Heart left ventricle (tissue), 16 donors: ENCODE measurements around the gene BCL6. TPM values are rescaled to one million over a fixed set of nuclear protein-coding genes. Genes with fewer than 3 reads are reported as not detected.

Experiments
- ATAC-seq, 4 donors: fragments of 200-7000 bp; cut with Tn5 transposase; one replicate each; pipeline ENCODE4 v1.9.1; 2020 to 2022; ENCODE audit warnings: moderate library complexity in 4 of 4, mild to moderate bottlenecking in 3 of 4, moderate number of reproducible peaks in 1 of 4
- DNase-seq, 5 donors: peaks; one replicate each; pipeline ENCODE4 v3.0.0-alpha.2; 2020
- H3K27ac ChIP-seq, 12 donors: fragments of 200-600 bp; sonication (generic) in 4 of 12; one replicate each; pipeline versions ENCODE4 v1.5.0 to v1.8.0; 2016 to 2022; ENCODE audit warnings: mild to moderate bottlenecking in 2 of 12
- H3K27me3 ChIP-seq, 9 donors: fragments of 200-600 bp; sonication (generic) in 2 of 9; one replicate each; pipeline versions ENCODE4 v1.5.1 to v1.8.0; 2016 to 2022; ENCODE audit warnings: mild to moderate bottlenecking in 3 of 9
- H3K36me3 ChIP-seq, 9 donors: fragments of 200-600 bp; sonication (generic) in 2 of 9; one replicate each; pipeline versions ENCODE4 v1.5.0 to v1.8.0; 2018 to 2022; ENCODE audit warnings: mild to moderate bottlenecking in 2 of 9
- H3K4me1 ChIP-seq, 12 donors: fragments of 200-600 bp; sonication (generic) in 4 of 12; one replicate each; pipeline versions ENCODE4 v1.5.0 to v1.8.0; 2016 to 2022; ENCODE audit warnings: mild to moderate bottlenecking in 3 of 12
- H3K4me3 ChIP-seq, 12 donors: fragments of 200-600 bp; sonication (generic) in 4 of 12; one replicate each; pipeline versions ENCODE4 v1.5.0 to v1.8.0; 2017 to 2022; ENCODE audit warnings: mild to moderate bottlenecking in 9 of 12, moderate library complexity in 4 of 12
- H3K9me3 ChIP-seq, 12 donors: fragments of 200-600 bp; sonication (generic) in 4 of 12; one replicate each; pipeline versions ENCODE4 v1.5.0 to v1.8.0; 2016 to 2022; ENCODE audit warnings: mild to moderate bottlenecking in 1 of 12
- CTCF ChIP-seq, 12 donors: fragments of 200-600 bp; sonication (generic) in 4 of 12; IDR thresholded peaks; one replicate each; pipeline versions ENCODE4 v1.5.0 to v1.8.0; 2018 to 2022; ENCODE audit warnings: antibody characterized with exemption in 12 of 12, mild to moderate bottlenecking in 5 of 12
- POLR2A ChIP-seq, 2 donors: fragments of 450-650 bp; IDR thresholded peaks; one replicate each; pipeline ENCODE4 v1.6.1; 2017; ENCODE audit warnings: antibody characterized with exemption in 2 of 2, mild to moderate bottlenecking in 2 of 2, moderate library complexity in 2 of 2
- WGBS, 4 donors: extraction: QIAGEN DNeasy Blood & Tissue Kit in 2 of 4; methylation state at CpG; one replicate each; pipeline versions ENCODE4 v1.1.5 to v1.1.7; 2013 to 2018; 5-methylcytosine and 5-hydroxymethylcytosine counted together
- intact Hi-C, 10 donors: fragments of 100-400 bp; cut with DNase I; formaldehyde crosslinking; loops; one replicate each; pipeline versions ENCODE4 v1.11.1 to v1.14.2; 2022
- polyA plus RNA-seq, 2 donors: library from polyadenylated mRNA; stranded (reverse); fragments of 200-250 nt; gene quantifications; one replicate each; pipeline ENCODE4 v1.2.3, GENCODE V29; 2013
- total RNA-seq, 9 donors: library from RNA; depleted of rRNA in 2 of 9; stranded (reverse); fragments of >200 nt in 2 of 9; fragmentation: NEBNext Ultra II Directional in 3 of 9; extraction: Animal tissue kit (Norgen Biotek cat#: 25700) in 3 of 9; gene quantifications; one replicate each; pipeline versions ENCODE4 v1.1.0 to v1.2.4, GENCODE V29; 2016 to 2023
- donor health status: ischemic (EF 13 %, LVEDD 7.1; RV severe dilation, severe dysfunction).
- donor health status: healthy with polysubstance abuse.
- donor health status: DM: no; HTN: yes; CAD: no.
- donor health status: DM: no; HTN: no; CAD: no.
- donor health status: ischemic (EF 25% LVEDD 6.9; RV normal size, moderate dysfunction).
- donor health status: ischemic (EF 25% LVEDD 5.7; RV mildly dilated, moderate dysfunction).
- donor health status: healthy.
- donor health status: DM: yes; HTN: yes; CAD: no.
- donor health status: ischemic (EF 35%, LVEDD 5.7; RV mildly dilated, moderate dysfunction).
- donor health status: nonischemic (EF 11% LVEDD 7.7; RV severe dilation, severe dysfunction).
- donor health status: DM: yes; HTN: yes; CAD: no.
- donor health status: PGD.
- donor health status: ischemic (EF 29% LVEDD 5.4; RV normal size, mild dysfunction).
- donor health status: nonischemic (EF 23%, LVEDD 6.1; RV moderate dilation, normal function).

BCL6 gene
- total and polyA plus RNA-seq, 11 donors = 29.3 to 109 (median 45.7) TPM

GRCh38 chr3:187726564-187726963, 18.7 kb downstream of the BCL6 start:
- 86 to 95% (median 95%) methylated on average over 12 to 13 of the region's 13 CpGs for WGBS, 4 donors
- H3K9me3 ChIP-seq = no peaks in the 10 kb centered on the region
- no peak for ATAC-seq
- peaks cover 0 to 13% (median 0%) of the 10 kb centered on the region in 12 donors for H3K4me1 ChIP-seq
- intact Hi-C loops = no loop called here
- no peak for TF ChIP-seq CTCF (IDR thresholded peaks at IDR 0.05)
- no peak for TF ChIP-seq POLR2A (IDR thresholded peaks at IDR 0.05)
- H3K27me3 ChIP-seq = no peaks in the 10 kb centered on the region
- H3K27ac ChIP-seq = no peak overlapping the region
- no peak for DNase-seq
- H3K36me3 ChIP-seq = peaks cover 5 to 100% (median 100%) of the 10 kb centered on the region in 9 donors
- H3K4me3 ChIP-seq = no peak overlapping the region

- TF ChIP-seq CTCF (IDR thresholded peaks at IDR 0.05) (no peak), POLR2A (IDR thresholded peaks at IDR 0.05) (no peak)
- WGBS, 4 donors = 85 to 88% (median 87%) methylated on average over 7 of the region's 7 CpGs
- H3K27me3 ChIP-seq = no peaks in the 10 kb centered on the region
- no peaks in the 10 kb centered on the region for H3K9me3 ChIP-seq
- ATAC-seq (no peak), DNase-seq (no peak)
- intact Hi-C loops = no loop called here
- peaks cover 5 to 100% (median 100%) of the 10 kb centered on the region in 9 donors for H3K36me3 ChIP-seq
- peaks cover 0 to 5% (median 0%) of the 10 kb centered on the region in 12 donors for H3K4me1 ChIP-seq
- no peak overlapping the region for H3K4me3 ChIP-seq
- H3K27ac ChIP-seq = no peak overlapping the region
Measured at GRCh38 chr3:187725653-187726370, 19.5 kb downstream of the BCL6 start.

- Histone ChIP-seq H3K4me1 (peaks cover 0 to 3% (median 0%) of the 10 kb centered on the region in 12 donors), H3K4me3 (no peak overlapping the region), H3K27ac (no peak overlapping the region), H3K9me3 (no peaks in the 10 kb centered on the region), H3K36me3 (peaks cover 5 to 100% (median 96%) of the 10 kb centered on the region in 9 donors), H3K27me3 (no peaks in the 10 kb centered on the region)
- TF ChIP-seq CTCF (IDR thresholded peaks at IDR 0.05) = no peak
- TF ChIP-seq POLR2A (IDR thresholded peaks at IDR 0.05) = no peak
- 91 to 97% (median 96%) methylated on average over 22 of the region's 22 CpGs for WGBS, 4 donors
- DNase-seq (no peak), ATAC-seq (peak in 1 of 4 donors; percentile 25)
- intact Hi-C loops = no loop called here
Measured at GRCh38 chr3:187725224-187725623, 20.0 kb downstream of the BCL6 start.

GRCh38 chr3:187722206-187722612, 23.1 kb downstream of the BCL6 start:
- Histone ChIP-seq H3K27me3 (no peaks in the 10 kb centered on the region), H3K4me3 (no peak overlapping the region), H3K36me3 (peaks cover 5 to 70% (median 65%) of the 10 kb centered on the region in 9 donors), H3K27ac (no peak overlapping the region), H3K4me1 (peaks cover 0 to 7% (median 0%) of the 10 kb centered on the region in 12 donors), H3K9me3 (no peaks in the 10 kb centered on the region)
- intact Hi-C loops = no loop called here
- DNase-seq = no peak
- TF ChIP-seq POLR2A (IDR thresholded peaks at IDR 0.05) = no peak
- peak in 1 of 12 donors; percentile 6 for TF ChIP-seq CTCF (IDR thresholded peaks at IDR 0.05)
- 90 to 98% (median 91%) methylated on average over 8 to 10 of the region's 10 CpGs for WGBS, 4 donors
- no peak for ATAC-seq
